HG03103 (cell line): Measurements from ENCODE around the gene EFCAB6.

ENCODE experiments used
- ATAC-seq: cut with Tn5 transposase; IDR thresholded peaks from one replicate; pipeline ENCODE4 v1.9.1; 2021; ENCODE audit warnings: low read depth; ENCODE audit not compliant: unreplicated experiment

The EFCAB6 gene

DNA sequence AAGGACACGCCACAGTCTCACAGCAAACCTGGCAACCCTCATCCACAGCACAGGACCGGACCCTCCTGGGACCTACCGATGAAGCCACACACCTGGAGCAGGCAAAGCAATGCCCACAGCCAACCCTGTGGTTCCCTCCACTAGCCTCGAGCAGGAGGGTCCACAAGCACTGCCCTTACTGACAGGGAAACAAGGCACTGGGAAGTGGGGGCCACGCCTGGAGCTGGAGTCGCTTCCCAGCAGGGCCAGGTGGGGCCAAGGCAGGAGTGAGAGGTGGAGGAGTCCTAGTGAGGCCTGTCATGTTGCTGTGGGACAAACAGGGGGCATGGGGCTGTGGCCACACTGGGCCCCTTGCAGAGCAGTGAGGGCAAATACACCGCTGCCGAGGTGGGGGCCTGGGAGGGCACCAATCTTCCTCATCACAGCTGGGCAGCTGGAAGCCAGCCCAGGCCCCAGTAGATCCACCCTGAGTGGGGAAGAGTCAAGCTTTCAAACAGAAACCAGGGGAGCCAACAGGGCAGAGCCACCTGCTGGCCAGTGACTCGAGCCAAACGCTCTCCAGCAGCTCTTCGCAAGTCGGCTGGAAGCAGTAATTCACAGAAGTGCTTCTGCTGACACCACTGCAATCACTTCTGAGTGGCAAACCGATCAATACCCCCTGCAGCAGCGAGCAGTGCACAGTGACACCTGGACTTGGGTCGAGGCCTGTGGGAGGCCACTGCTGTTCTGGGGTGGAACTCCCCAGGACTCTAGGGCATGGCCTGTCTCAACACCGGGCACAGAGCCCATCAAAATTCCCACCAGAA lies 36.5 kb upstream of the EFCAB6 start:
- no peak for ATAC-seq

DNA sequence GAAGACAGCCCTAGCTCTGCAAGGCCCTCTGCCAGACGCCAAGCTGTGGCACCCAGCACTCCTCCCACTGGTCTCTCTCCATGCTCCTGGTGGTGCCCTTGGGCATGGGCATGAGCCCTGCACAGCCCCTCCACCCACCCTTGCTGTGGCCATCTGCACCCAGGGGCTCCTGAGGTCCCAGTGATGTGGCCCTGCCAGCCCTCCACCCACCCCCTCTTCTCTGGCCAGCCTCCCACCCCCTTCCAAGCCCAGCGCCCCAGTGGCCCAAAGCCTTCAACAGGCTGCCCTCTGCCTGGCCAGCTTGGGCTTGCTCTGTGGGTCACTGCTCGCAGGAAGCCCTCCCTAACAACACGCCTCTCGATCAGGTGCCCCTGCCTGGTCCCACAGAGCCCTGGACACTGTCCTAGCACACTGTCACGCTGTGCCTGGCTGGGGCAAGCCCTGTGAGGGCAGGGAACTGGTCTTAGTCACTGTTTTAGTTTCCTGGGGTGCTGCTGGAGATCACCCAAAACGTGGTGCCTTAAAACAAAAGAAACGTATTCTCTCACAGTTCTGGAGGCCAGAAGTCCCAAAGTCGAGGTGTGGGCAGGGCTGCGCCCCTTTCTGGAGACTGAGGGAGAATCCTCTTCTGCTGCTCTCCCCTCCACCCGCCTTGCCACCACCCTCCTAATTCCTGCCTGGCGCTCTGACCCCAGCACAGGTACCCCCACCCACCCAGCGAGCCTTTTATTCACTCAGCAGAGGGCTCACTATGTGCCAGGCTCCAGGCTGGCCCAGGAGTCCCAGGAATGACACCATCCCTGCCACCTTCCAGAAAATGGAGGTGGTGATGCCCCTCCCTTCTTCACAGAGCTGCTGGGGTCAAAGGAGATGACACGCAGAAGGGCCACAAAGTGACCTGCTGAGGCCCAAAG lies 35.5 kb upstream of the EFCAB6 start:
- ATAC-seq = no peak

DNA sequence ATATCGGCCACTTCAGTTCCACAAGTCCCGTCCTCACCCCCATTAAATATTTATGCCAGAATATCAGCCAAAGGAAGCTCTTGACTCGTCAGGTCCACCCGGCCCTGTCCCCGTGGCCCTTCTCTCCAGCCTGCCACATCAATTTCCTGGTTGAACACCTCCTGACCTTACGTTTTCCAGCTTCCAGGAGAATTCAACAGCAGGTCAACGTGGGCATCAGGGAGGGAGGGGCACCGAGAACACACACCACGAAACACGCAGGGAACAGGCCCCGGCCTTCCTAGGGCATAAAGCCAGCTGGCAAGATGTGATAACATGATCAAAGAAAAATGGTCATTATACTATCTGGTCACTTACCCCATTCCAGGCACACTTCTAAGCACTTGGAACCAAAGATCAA lies 34.9 kb upstream of the EFCAB6 start:
- no peak for ATAC-seq

DNA sequence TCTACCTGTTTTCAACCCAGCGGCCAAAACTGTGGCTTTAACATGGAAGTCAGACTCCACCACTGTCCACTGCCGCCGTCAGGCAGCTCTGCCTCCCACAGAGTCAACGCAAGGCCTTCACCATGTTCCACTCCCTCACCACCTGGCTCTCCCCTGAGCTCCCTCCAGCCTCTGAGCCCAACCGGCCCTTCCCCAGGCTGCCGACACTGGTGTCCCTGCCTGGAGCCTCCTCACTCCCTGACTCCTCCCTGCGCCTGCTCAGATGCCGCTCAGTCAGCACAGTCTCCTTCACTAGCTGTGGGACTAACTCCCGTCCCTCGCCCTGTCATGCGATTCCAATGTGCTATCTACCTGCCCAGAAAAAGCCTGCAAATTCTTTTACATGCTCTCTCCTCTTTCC lies 33.9 kb upstream of the EFCAB6 start:
- no peak for ATAC-seq

DNA sequence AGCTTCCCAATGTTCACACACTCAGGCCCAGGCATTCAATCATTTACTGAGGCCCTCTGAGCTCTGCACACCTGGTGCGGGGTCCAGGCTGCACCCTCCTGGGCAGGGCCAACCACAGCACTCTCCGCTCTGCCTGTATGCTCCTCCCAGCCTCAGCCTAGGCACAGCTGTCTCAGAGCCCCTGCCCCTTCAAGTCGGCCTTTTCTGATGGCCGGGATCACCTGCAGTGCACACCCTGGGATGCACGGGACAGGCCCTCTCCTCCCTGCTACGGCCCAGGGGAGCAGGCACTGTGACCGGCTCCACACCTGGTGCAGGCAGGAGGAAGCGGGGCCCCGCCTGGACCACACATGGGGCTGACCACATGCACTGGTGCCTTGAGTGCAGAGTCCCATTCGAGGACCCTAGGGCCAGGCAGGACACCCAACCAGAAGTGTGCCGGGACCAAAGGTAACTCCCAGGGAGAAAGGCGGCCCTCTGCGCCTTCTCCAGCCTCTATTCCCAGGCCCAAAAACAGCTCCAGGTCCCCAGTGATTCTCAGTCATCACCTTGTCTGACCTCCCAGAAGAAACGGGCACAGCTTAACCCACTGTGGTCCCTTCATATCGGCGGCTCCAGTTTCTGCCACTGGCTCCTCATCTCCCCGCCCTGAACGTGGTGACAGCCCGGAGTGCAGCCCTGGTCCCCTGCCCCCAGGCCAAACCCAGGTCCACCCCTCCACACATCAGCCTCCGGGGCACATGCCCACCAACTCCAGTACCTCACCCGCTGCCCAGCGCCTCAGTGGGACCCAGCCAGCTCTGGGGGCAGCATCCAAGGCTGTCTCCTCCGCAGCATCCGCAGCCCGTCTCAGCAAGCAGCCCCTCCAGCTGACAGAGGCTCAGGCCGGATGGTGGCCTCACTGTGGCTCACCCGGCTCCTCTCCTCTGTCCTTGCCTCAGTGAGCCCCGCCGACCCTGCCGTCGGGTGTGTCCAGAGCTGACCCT lies 32.7 kb upstream of the EFCAB6 start:
- no peak for ATAC-seq

DNA sequence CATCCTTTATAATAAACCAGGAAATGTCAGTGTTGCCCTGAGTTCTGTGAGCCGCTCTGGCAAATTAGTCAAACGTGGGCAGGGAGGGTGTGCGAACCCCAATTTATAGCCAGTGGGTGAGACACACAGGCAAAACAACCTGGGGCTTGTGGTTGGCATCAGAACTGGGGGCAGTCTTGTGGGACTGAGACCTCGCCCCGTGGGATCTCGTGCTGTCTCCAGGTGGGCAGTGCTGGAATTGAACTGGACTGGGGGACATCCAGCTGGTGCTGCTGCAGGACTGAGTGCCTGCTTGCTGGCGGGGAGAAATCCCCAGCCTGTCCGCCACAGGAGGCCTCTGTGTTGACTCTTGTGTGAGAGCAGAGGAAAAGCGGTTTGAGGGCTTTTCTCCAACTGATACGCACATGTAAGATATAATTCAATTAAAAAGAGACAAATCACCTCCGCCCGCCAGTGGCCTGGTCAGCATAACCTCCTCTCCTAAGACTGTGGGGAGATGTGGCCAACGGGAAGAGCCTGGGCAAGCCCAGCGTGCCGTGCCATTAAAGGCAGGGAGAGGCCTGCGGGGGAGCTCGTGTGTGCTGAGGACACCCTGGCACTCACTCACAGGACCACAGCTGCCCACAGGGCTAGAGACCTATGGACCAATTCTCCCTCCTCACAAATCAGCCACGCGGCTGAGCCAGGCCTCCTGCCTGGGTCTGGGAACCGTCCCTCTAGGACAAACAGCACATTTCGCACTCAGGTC lies 31.9 kb upstream of the EFCAB6 start:
- ATAC-seq = no peak

DNA sequence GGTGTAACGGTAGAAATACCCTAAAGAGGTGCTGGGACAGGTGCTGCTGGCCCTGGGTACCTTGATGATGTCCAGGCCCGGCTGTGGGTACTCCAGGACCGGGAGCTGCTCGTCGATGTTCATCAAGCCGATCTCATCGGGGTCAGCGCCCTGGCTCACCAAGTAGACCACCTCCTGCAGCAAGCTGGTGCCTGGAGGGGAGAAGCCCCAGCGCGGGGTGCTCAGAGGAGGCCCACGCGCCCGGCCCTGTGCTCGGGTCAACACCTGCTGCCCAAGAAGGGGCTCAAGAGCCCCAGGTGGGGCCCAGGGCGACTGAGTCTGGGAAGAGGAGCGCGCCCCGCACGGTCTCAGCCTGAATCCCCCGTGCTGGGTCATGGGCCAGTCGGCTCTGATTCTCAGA lies 29.6 kb upstream of the EFCAB6 start:
- no peak for ATAC-seq

DNA sequence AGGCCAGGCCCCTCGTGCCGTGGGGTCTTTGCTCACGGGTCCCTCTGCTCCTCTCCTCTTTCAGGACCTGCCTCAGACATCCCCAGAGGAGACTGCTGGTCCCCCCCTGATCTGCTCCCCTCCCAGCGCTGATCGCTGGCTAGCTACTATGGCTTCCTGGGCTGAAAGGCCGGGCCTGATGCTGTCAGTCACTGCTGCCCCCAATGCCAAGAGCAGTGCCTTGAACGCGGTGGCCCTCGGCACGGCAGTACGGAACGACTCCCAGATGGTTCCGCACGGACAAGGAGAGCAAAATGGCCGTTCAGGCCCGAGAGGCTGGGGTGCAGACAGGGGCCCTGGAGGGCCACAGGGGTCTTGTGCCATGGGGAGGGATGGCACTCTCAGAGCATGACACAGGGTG lies 28.7 kb upstream of the EFCAB6 start:
- no peak for ATAC-seq

DNA sequence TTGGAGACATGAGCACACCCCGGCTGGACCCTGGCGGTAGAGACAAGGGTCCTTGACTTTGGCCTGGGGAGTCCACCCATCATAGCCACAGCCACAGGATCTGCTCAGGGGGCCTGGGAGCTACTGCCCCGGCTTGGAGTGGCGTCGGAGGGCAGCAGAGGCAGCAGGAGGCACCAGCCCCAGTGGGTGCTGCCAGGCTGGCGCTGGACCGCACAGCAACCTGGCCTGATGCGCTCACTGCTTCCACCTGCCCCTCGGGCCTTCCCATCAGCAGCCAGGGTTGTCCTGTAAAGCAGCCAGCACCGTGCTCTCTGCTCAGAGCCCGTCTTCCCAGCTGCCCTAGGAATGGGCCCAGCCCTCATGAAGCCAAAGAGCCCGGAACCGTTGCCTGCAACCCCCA lies 28.3 kb upstream of the EFCAB6 start:
- ATAC-seq = no peak

DNA sequence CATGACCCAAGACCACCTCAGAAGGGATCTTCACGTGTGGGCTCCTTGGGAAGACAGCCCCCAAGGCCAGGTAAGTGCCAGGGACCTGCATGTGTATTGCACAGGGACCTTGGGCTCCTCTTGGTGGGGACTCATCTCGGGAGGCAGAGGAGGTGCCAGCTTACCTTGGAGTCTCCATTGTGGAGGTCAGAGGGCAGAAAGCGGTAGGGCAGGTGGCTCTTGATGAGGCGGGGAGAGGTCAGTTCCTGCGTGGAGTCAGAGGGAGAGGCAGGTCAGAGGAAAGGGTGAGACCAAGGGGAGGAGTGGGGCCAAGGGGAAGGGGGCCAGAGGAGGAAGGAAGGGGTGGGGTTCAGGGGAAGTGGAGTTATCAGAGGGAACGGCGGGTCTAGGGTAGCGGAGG lies 27.7 kb upstream of the EFCAB6 start:
- ATAC-seq = no peak

DNA sequence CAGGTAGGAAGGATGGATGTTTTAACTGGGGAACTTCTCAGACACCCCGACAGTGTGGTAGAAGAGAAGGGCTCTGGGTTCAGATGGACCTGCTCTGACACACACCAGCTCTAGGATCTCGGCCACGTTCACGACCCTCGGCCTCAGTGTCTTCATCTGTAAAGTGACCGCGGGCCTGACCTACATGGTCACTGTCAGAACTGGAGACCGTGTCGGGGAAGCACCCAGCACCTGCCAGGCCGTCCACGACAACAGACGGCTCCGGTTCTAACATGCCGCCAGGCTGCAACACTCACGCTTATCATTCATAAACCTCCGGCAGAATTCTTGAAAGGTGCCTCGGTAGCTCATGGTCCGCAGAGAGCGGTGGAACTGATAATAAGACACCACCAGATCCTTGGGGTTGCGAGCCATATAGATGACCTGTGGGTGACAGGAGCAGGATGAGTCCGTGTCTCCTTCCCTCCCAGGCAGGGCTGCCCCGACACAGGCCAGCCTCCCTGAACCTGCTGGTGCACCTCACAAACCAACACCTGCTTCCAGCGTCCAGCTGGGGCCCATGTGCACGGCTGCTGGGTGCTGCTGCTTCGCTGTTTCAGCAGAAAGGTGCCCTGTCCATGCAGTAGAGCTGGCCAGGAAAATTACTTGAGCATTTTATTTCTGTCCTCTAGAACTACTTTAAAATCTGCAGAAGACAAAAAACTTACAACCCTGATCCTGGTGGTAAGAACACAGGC lies 26.6 kb upstream of the EFCAB6 start:
- ATAC-seq = no peak

DNA sequence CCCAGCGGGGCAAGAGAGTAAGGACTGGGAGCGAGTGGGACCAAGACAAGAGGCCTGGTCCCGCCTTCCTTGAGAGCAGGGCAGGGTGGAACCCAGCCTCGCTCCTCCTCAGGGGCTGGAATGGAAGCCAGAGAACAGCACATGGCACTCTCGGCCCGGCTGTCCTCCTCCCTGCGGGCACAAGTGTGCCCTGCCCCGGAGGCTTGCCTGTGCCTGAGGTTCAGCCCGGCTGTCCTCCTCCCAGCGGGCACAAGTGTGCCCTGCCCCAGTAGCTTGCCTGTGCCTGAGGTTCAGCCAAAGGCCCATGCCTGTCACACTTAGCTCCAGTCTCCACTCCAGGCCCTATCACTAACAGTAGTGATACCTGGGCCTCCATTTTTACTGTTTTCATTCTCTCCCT lies 26.1 kb upstream of the EFCAB6 start:
- no peak for ATAC-seq

DNA sequence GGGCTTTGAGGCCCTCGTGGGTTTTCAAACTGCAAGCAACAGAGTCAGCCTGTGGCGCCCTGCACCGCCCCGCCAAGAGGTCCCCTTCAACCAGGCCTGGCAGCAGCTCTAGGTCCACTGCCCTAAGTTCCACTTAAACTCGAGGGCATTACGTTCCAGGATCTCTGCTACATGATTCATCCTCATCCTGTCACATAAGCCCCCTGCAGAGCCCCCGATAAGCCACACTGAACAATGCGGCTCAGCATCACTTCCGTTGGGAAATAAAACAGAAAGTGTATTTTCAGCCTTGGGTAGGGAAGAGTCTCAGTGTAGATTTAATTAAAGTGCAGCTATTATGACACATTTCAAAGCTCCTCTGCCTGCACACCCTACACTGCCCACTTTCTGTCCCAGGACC lies 25.6 kb upstream of the EFCAB6 start:
- no peak for ATAC-seq

DNA sequence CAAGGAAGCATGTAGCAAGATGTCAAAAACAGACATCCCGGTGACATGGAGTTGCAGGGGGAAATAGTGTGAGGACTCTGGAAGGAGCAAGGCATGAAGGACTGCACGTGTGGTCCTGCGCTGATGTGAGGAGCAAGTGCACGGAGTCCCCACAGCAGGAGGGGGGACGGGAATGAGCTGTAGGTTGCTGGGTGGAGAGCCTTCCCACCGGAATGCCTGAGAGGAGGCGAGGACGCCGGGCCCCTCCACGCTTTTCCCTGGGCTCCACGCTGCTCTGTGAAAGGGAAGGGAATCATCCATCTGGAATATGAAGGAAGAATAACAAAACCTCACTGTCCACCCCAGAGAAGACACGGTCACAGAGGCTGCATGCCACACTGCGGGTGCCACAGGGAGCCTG lies 23.6 kb upstream of the EFCAB6 start:
- ATAC-seq = no peak

DNA sequence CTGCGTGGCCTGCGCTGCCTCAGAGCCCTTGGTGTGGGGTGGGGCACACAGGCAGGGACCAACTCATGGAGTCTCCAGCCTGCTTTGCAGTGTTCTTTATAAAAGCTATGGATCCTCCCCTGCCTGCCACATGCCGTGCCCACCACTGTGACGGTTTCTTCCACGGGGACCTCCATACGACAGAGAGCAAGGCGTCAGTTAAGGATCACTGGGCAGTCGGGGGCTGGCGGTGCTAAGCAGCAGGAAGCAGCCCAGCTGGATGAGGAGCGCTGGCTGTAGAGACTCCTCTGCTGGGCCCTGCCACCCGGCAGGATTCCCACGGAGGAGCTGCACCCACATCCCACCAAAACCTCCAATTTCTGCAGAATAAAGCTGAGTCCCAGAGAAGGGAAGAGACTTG lies 23.1 kb upstream of the EFCAB6 start:
- no peak for ATAC-seq

DNA sequence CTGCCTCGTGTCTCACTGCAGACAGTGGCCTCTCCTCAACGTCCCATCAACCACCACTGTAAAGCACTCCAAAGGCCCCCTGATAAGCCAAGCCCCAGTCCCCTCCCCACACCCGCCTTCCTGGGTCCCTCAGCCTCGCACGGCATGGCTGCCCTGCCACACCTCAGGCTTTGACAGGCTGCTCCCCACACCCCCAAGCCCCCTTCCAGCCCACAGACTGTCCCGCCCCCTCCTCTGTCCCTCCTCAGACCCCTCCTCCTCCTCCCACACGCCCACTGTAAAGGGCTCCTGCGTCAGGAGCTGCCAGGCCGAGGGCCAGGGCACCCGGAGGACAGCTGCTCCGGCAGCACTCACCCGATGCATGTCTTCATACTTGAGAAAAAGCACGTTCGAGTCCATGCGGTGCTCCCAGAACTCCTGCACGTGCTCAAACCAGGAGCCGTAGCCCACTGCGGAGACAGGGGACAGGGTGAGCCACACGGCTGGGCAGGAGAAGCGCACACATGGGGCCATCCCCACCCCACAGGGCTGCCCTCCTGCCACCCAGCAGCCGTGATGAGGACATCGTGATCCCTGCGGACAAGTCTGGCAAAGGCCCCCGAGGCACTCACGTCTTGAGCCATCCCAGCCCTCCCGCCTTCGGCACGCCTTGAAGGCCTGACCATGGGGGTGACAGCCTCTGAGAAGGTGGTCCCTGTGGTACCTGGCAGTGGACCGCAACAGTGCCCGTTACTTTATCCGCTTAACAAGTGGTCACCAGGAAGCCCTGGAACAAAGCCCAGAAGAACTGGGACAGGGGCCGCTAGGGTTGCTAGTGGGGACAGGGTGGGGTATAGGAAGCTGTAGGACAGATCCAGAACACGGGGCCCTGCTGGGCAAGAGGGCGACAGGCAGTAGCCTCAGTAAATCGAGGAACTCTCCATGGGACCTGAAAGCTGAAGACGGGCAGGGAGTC lies 21.5 kb upstream of the EFCAB6 start:
- no peak for ATAC-seq

DNA sequence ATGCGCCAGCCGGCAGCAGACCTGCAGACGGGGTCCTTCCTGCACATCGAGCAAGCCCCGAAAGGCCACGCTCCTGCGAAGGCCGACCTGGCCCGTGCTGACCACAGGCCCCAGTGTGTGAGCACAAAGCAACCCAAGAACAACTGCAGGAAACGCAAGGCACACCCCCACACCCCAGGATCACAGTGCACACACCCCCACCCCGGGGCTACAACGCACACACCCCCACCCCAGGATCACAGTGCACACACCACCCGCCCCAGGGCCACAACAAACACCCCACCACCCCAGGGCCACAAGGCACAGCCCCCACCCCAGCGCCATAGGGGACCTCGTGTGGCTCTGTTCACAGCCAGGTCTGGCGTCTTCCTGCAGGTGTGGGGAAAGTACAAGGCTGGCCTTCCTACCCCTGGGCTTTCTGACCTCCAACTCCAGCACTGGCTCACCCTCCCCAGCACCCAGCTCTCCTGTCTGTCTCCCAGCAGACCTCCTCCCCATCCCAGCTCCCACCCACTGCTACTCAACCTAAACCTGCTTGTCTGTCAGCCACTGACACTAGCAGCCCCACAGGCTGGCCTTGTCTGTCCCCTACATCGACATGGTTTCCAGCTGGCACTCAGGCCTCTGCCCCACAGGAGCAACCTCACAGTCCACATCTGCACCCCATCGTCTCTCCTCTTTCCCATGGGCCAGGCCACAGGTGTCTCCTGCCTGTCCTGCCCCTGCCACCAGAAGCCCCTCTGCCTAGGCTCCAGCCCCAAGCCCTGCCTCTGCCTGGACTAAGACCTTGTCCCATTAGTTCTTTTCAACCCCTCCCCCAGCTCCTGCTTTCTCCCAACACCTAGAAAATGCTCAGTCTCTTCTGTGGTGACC lies 20.5 kb upstream of the EFCAB6 start:
- ATAC-seq = no peak
